ENCODE data around the gene EIF4G3.

The EIF4G3 gene

GRCh38 chr1:21003281-21004045, 173.2 kb downstream of the EIF4G3 start:
- no peak for ATAC-seq

DNA sequence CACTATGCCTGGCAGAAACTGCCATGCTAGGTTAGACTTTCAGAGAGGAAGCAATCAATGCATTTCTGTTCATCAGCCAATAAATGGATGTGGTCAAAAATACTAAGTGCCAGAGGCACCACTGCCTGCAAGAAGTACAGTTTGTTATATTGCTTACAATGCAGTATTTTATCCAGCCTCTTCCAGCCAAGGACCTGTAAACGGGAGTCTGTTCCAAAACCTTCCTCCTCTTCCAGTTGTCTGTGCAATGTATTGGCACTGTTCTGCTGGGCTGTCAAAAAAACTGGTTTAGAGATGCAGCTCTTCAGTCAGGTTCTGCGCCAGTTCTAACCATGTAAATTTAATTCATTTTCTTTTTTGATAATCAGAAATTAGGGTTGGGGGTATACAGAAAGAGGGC, 175.7 kb downstream of the EIF4G3 start:
- TF ChIP-seq PATZ1 (CRISPR knock-in tag; IDR thresholded peaks at IDR 0.05; ENCODE audit: borderline replicate concordance), result no peak
- no peak for TF ChIP-seq TCF4 (CRISPR knock-in tag; IDR thresholded peaks at IDR 0.05; ENCODE audit: borderline replicate concordance)
- no peak for TF ChIP-seq ZNF8 (CRISPR knock-in tag; IDR thresholded peaks at IDR 0.05)
- no peak for TF ChIP-seq ZFP3 (CRISPR knock-in tag; IDR thresholded peaks at IDR 0.05)
- no peak for TF ChIP-seq ARNTL (CRISPR knock-in tag; IDR thresholded peaks at IDR 0.05; ENCODE audit: borderline replicate concordance, low read depth)
- TF ChIP-seq RARB (CRISPR knock-in tag; IDR thresholded peaks at IDR 0.05), result no peak
- TF ChIP-seq ISL1 (CRISPR knock-in tag; IDR thresholded peaks at IDR 0.05), result no peak
- no peak for TF ChIP-seq ZFP30 (CRISPR knock-in tag; IDR thresholded peaks at IDR 0.05)
- TF ChIP-seq SNAI2 (CRISPR knock-in tag; IDR thresholded peaks at IDR 0.05), result no peak
- no peak for TF ChIP-seq ESRRG (CRISPR knock-in tag; IDR thresholded peaks at IDR 0.05)
- no peak for TF ChIP-seq ZNF565 (CRISPR knock-in tag; conservative IDR thresholded peaks at IDR 0.05; ENCODE audit: low read depth)
- no peak for TF ChIP-seq TOX (CRISPR knock-in tag; IDR thresholded peaks at IDR 0.05; ENCODE audit: borderline replicate concordance)
- no peak for TF ChIP-seq ZNF70 (CRISPR knock-in tag; IDR thresholded peaks at IDR 0.05)
- no peak for TF ChIP-seq ZC3H10 (CRISPR knock-in tag; IDR thresholded peaks at IDR 0.05)
- TF ChIP-seq, protein P1, sequence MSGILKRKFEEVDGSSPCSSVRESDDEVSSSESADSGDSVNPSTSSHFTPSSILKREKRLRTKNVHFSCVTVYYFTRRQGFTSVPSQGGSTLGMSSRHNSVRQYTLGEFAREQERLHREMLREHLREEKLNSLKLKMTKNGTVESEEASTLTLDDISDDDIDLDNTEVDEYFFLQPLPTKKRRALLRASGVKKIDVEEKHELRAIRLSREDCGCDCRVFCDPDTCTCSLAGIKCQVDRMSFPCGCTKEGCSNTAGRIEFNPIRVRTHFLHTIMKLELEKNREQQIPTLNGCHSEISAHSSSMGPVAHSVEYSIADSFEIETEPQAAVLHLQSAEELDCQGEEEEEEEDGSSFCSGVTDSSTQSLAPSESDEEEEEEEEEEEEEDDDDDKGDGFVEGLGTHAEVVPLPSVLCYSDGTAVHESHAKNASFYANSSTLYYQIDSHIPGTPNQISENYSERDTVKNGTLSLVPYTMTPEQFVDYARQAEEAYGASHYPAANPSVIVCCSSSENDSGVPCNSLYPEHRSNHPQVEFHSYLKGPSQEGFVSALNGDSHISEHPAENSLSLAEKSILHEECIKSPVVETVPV (CRISPR knock-in tag; IDR thresholded peaks at IDR 0.05), result no peak
- no peak for ATAC-seq

More at GRCh38 chr1:21003281-21004045, 173.2 kb downstream of the EIF4G3 start:
- TF ChIP-seq ZFP30 (CRISPR knock-in tag; IDR thresholded peaks at IDR 0.05), result no peak
- TF ChIP-seq PPARA (CRISPR knock-in tag; IDR thresholded peaks at IDR 0.05; ENCODE audit: borderline replicate concordance), result no peak
- TF ChIP-seq TOX (CRISPR knock-in tag; IDR thresholded peaks at IDR 0.05; ENCODE audit: borderline replicate concordance), result no peak
- TF ChIP-seq, protein P2, sequence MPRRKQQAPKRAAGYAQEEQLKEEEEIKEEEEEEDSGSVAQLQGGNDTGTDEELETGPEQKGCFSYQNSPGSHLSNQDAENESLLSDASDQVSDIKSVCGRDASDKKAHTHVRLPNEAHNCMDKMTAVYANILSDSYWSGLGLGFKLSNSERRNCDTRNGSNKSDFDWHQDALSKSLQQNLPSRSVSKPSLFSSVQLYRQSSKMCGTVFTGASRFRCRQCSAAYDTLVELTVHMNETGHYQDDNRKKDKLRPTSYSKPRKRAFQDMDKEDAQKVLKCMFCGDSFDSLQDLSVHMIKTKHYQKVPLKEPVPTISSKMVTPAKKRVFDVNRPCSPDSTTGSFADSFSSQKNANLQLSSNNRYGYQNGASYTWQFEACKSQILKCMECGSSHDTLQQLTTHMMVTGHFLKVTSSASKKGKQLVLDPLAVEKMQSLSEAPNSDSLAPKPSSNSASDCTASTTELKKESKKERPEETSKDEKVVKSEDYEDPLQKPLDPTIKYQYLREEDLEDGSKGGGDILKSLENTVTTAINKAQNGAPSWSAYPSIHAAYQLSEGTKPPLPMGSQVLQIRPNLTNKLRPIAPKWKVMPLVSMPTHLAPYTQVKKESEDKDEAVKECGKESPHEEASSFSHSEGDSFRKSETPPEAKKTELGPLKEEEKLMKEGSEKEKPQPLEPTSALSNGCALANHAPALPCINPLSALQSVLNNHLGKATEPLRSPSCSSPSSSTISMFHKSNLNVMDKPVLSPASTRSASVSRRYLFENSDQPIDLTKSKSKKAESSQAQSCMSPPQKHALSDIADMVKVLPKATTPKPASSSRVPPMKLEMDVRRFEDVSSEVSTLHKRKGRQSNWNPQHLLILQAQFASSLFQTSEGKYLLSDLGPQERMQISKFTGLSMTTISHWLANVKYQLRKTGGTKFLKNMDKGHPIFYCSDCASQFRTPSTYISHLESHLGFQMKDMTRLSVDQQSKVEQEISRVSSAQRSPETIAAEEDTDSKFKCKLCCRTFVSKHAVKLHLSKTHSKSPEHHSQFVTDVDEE (CRISPR knock-in tag; IDR thresholded peaks at IDR 0.05), result no peak
- TF ChIP-seq SNAI2 (CRISPR knock-in tag; IDR thresholded peaks at IDR 0.05), result no peak
- TF ChIP-seq ZNF8 (CRISPR knock-in tag; IDR thresholded peaks at IDR 0.05), result no peak

- TF ChIP-seq ESRRG (CRISPR knock-in tag; IDR thresholded peaks at IDR 0.05), result no peak
- TF ChIP-seq, protein P1 (CRISPR knock-in tag; IDR thresholded peaks at IDR 0.05), result no peak
- no peak for TF ChIP-seq POU6F1 (CRISPR knock-in tag; IDR thresholded peaks at IDR 0.05; ENCODE audit: borderline replicate concordance, low read depth)
- TF ChIP-seq ARNTL (CRISPR knock-in tag; IDR thresholded peaks at IDR 0.05; ENCODE audit: borderline replicate concordance, low read depth), result no peak
- no peak for TF ChIP-seq BACH2 (CRISPR knock-in tag; IDR thresholded peaks at IDR 0.05; ENCODE audit: borderline replicate concordance)
- no peak for TF ChIP-seq ZNF70 (CRISPR knock-in tag; IDR thresholded peaks at IDR 0.05)
- no peak for TF ChIP-seq OSR1 (CRISPR knock-in tag; IDR thresholded peaks at IDR 0.05)
- TF ChIP-seq CSDC2 (CRISPR knock-in tag; IDR thresholded peaks at IDR 0.05), result no peak
- TF ChIP-seq ZC3H10 (CRISPR knock-in tag; IDR thresholded peaks at IDR 0.05), result no peak
- no peak for TF ChIP-seq ZNF565 (CRISPR knock-in tag; conservative IDR thresholded peaks at IDR 0.05; ENCODE audit: low read depth)
- no peak for ATAC-seq
Observed at GRCh38 chr1:21000245-21000594, 176.5 kb downstream of the EIF4G3 start.
